Stimulated activated CD4-positive, alpha-beta T cell treated with anti-CD3 and anti-CD28 coated beads, Interleukin-1b, Interleukin-23, amount 100 ng/mL, for 1 hour (primary cell): ENCODE measurements around the gene RAC3.
"Not testable (repeated sequence)": the region's sequence is repeated elsewhere in the genome, so short reads cannot be mapped to it uniquely, and the experiment has no call there.

Source experiments
- DNase-seq, 2 donors: peaks; one replicate each; pipeline ENCODE4 v3.0.0-alpha.2; 2020; ENCODE audit warnings: low read depth in 2 of 2

The RAC3 gene

GRCh38 chr17:82023447-82024241 lies 7.8 kb upstream of the RAC3 start:
- DNase-seq: no peak

GRCh38 chr17:82024859-82025258 lies 6.6 kb upstream of the RAC3 start:
- DNase-seq: no peak

GRCh38 chr17:82025401-82026107 lies 5.9 kb upstream of the RAC3 start:
- no peak for DNase-seq

- DNase-seq: no peak
Observed at GRCh38 chr17:82028246-82028645, 3.2 kb upstream of the RAC3 start.

GRCh38 chr17:82028966-82029365 lies 2.5 kb upstream of the RAC3 start:
- no peak for DNase-seq

GRCh38 chr17:82029391-82029790 lies 2.1 kb upstream of the RAC3 start:
- DNase-seq: no peak

- DNase-seq: no peak
Observed at GRCh38 chr17:82029990-82030469, 1.4 kb upstream of the RAC3 start.

- peak; percentile 50 to 63 for DNase-seq
Observed at GRCh38 chr17:82030470-82031302, 792 bp upstream of the RAC3 start.

GRCh38 chr17:82031885-82032627 lies 578 bp downstream of the RAC3 start:
- no peak for DNase-seq

GRCh38 chr17:82033359-82034085 lies 2.0 kb downstream of the RAC3 start:
- no peak for DNase-seq

- no peak for DNase-seq
Observed at GRCh38 chr17:82034371-82035011, 3.0 kb downstream of the RAC3 start.

- no peak for DNase-seq
Observed at GRCh38 chr17:82035488-82035887, 4.0 kb downstream of the RAC3 start.

GRCh38 chr17:82035956-82036633 lies 4.6 kb downstream of the RAC3 start:
- no peak for DNase-seq

- no peak for DNase-seq
Observed at GRCh38 chr17:82036634-82037091, 5.2 kb downstream of the RAC3 start.

GRCh38 chr17:82037092-82037888 lies 5.8 kb downstream of the RAC3 start, which contains the start of gene DCXR:
TSS of gene DCXR (minus strand) at chr17:82037697. CDS start at chr17:82037682, 15 bp downstream.
- peak; percentile 87 for DNase-seq

GRCh38 chr17:82037889-82038195 lies 6.4 kb downstream of the RAC3 start:
- no peak for DNase-seq

- not testable (repeated sequence) for DNase-seq
Observed at GRCh38 chr17:82038796-82039409, 7.4 kb downstream of the RAC3 start.

- no peak for DNase-seq
Observed at GRCh38 chr17:82039695-82040299, 8.3 kb downstream of the RAC3 start.
